WERI-Rb-1 (cell line): ENCODE results near the gene CHSY3.

Experiments used
- DNase-seq: peaks from one replicate; pipeline ENCODE4 v3.0.0-alpha.2; 2020
- H3K27ac ChIP-seq: fragments of 250-450 bp; sonication (Bioruptor Pico); 2 replicates; pipeline ENCODE4 v1.5.1; 2020; ENCODE audit warnings: mild to moderate bottlenecking, moderate library complexity
- H3K27me3 ChIP-seq: fragments of 250-450 bp; sonication (Bioruptor Pico); 2 replicates; pipeline ENCODE4 v1.5.1; 2021; ENCODE audit warnings: mild to moderate bottlenecking, low read depth, moderate library complexity; ENCODE audit not compliant: insufficient read depth, severe bottlenecking
- H3K36me3 ChIP-seq: fragments of 250-450 bp; sonication (Bioruptor Pico); 2 replicates; pipeline ENCODE4 v1.5.1; 2020; ENCODE audit warnings: mild to moderate bottlenecking, moderate library complexity
- H3K4me3 ChIP-seq: 2 replicates; pipeline ENCODE4 v1.5.1; 2011; ENCODE audit warnings: low read depth, mild to moderate bottlenecking, control low read depth, low read length
- H3K9me3 ChIP-seq: fragments of 250-450 bp; sonication (Bioruptor Pico); 2 replicates; pipeline ENCODE4 v1.5.1; 2021; ENCODE audit warnings: mild to moderate bottlenecking, moderate library complexity; ENCODE audit not compliant: severe bottlenecking
- CTCF ChIP-seq: IDR thresholded peaks from 2 replicates; pipeline ENCODE4 v1.5.1; 2011; ENCODE audit warnings: low read depth, mild to moderate bottlenecking, control low read depth, inconsistent platforms, low read length

CHSY3 gene

DNA sequence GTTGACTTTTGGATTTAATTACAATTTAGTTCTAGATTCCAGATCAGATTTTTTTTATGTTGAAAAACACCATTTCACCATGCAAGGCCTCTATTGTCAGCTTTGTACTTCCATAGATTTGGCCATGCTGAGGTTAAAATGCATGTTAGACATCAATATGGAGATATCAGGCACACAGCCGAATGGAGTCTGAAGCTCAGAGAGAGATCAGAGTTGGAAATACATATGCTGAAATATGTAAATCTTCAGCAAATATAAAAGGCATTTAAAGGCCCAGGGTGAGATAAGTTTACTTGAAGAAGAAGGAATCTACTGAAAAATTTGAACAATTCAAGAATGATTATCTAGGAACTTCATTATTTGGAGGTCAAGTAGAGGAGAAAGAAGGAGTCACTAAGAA is 139.6 kb downstream of the CHSY3 start:
- Histone ChIP-seq H3K27me3 (no peaks in the 10 kb centered on the region), H3K36me3 (no peaks in the 10 kb centered on the region), H3K9me3 (no peaks in the 10 kb centered on the region), H3K27ac (no peak overlapping the region), H3K4me3 (no peak overlapping the region)
- no peak for DNase-seq
- no peak for TF ChIP-seq CTCF

DNA sequence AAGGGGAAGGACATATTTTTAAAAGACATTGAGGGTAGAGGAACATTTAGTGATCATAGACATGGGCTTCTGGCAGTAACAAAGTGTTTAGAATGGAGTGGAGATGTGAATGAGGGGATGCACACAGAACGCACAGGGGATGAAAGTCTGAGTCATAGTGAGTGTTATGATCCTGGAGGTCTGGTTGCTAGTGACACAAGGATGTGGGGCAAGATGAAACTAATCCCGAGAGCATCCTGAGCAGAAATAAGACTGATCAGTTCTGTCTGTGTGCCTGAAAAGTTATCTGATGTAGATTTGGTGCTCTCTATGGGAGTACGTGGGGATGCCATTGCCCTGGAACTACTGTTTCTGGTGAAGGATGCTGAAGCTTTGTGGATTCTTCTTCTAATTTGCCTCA is 141.1 kb downstream of the CHSY3 start:
- Histone ChIP-seq H3K27ac (no peak overlapping the region), H3K27me3 (no peaks in the 10 kb centered on the region), H3K4me3 (no peak overlapping the region), H3K9me3 (no peaks in the 10 kb centered on the region), H3K36me3 (no peaks in the 10 kb centered on the region)
- no peak for TF ChIP-seq CTCF
- DNase-seq = no peak

GRCh38 chr5:130050585-130050984 is 146.3 kb downstream of the CHSY3 start:
- Histone ChIP-seq H3K27ac (no peak overlapping the region), H3K27me3 (no peaks in the 10 kb centered on the region), H3K4me3 (no peak overlapping the region), H3K9me3 (no peaks in the 10 kb centered on the region), H3K36me3 (no peaks in the 10 kb centered on the region)
- no peak for TF ChIP-seq CTCF
- no peak for DNase-seq

DNA sequence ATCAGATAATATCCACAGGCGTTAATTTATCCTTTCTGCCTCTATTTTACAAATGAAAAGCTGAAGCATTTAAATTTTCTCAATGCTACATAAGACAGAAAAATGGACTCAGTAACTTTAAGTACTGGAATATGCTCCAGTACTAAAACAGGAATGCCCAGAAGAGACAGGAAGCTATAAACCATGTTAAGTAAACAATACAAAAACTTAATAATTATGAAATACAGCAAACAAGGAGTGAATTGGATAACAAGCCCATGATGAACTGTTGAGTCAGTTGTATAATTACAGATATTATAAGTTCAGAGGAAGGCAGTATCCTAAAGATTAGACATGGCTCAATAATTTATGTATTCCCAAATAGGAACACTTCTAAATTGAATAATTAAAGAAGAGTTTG is 148.5 kb downstream of the CHSY3 start:
- TF ChIP-seq CTCF = no peak
- Histone ChIP-seq H3K4me3 (no peak overlapping the region), H3K9me3 (no peaks in the 10 kb centered on the region), H3K27ac (no peak overlapping the region), H3K27me3 (no peaks in the 10 kb centered on the region), H3K36me3 (no peaks in the 10 kb centered on the region)
- no peak for DNase-seq

- Histone ChIP-seq H3K27me3 (no peaks in the 10 kb centered on the region), H3K27ac (no peak overlapping the region), H3K4me3 (no peak overlapping the region), H3K9me3 (no peaks in the 10 kb centered on the region), H3K36me3 (no peaks in the 10 kb centered on the region)
- no peak for TF ChIP-seq CTCF
- no peak for DNase-seq
Measured at GRCh38 chr5:130055572-130055971, 151.3 kb downstream of the CHSY3 start.

DNA sequence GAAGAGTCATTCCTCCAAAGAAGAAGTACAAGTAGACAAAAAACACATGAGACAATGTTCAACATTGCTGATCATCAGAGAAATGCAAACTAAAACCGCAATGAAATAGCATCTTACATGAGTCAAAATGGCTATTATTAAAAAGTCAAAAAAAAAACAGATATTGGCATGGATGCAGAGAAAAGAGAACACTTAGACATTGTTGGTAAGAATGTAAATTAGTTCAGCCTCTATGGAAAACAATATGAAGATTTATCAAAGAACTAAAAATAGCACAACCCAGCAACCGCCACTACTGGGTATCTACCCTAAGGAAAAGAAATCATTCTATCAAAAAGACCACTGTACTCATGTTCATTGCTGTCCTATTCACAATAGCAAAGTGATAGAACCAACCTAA is 157.5 kb downstream of the CHSY3 start:
- no peak for DNase-seq
- H3K27me3 ChIP-seq = no peaks in the 10 kb centered on the region
- H3K27ac ChIP-seq = no peak overlapping the region

More for the DNA sequence above, 157.5 kb downstream of the CHSY3 start:
- Histone ChIP-seq H3K36me3 (no peaks in the 10 kb centered on the region), H3K4me3 (no peak overlapping the region), H3K9me3 (no peaks in the 10 kb centered on the region)
- TF ChIP-seq CTCF = no peak
